Aorta (tissue), 5 donors: ENCODE results near the gene GNRH2. TPM values are rescaled to one million over a fixed set of nuclear protein-coding genes. Genes with fewer than 3 reads are reported as not detected.

Experiments
- ATAC-seq: fragments of 200-7000 bp; cut with Tn5 transposase; one replicate; pipeline ENCODE4 v1.9.1; 2022; ENCODE audit warnings: moderate library complexity; ENCODE audit not compliant: low FRiP score
- DNase-seq, 2 donors: peaks; one replicate each; pipeline ENCODE4 v3.0.0-alpha.2; 2020
- H3K27ac ChIP-seq, 2 donors: one replicate each; pipeline ENCODE4 v1.5.1; 2013; ENCODE audit warnings: low read length in 2 of 2, mild to moderate bottlenecking in 2 of 2, moderate library complexity in 2 of 2, control low read depth in 1 of 2, inconsistent platforms in 1 of 2, low read depth in 1 of 2
- H3K27me3 ChIP-seq, 2 donors: one replicate each; pipeline ENCODE4 v1.6.1; 2013; ENCODE audit warnings: control low read depth in 1 of 2, low read length in 1 of 2, mild to moderate bottlenecking in 1 of 2, moderate library complexity in 1 of 2; ENCODE audit not compliant: insufficient read depth in 2 of 2, control insufficient read depth in 1 of 2
- H3K36me3 ChIP-seq, 2 donors: one replicate each; pipeline ENCODE4 v1.6.1; 2013; ENCODE audit warnings: control low read depth in 1 of 2, low read length in 1 of 2, mild to moderate bottlenecking in 1 of 2; ENCODE audit not compliant: insufficient read depth in 2 of 2, control insufficient read depth in 1 of 2
- H3K4me1 ChIP-seq, 2 donors: one replicate each; pipeline ENCODE4 v1.6.1; 2013; ENCODE audit warnings: low read length in 2 of 2, control low read depth in 1 of 2, mild to moderate bottlenecking in 1 of 2, moderate library complexity in 1 of 2; ENCODE audit not compliant: insufficient read depth in 2 of 2, control insufficient read depth in 1 of 2
- H3K4me3 ChIP-seq, 2 donors: one replicate each; pipeline ENCODE4 v1.5.1; 2013; ENCODE audit warnings: low read length in 2 of 2, control low read depth in 1 of 2, mild to moderate bottlenecking in 1 of 2
- H3K9me3 ChIP-seq: one replicate; pipeline ENCODE4 v1.6.1; 2013; ENCODE audit warnings: mild to moderate bottlenecking, low read length; ENCODE audit not compliant: control insufficient read depth
- WGBS, 2 donors: extraction: QIAGEN DNeasy Blood & Tissue Kit; methylation state at CpG; one replicate each; pipeline ENCODE4 v1.1.7; 2013; 5-methylcytosine and 5-hydroxymethylcytosine counted together
- intact Hi-C, 2 donors: fragments of 100-400 bp; cut with DNase I; formaldehyde crosslinking; loops; one replicate each; pipeline versions ENCODE4 v1.14.2 to v1.15.0; 2022
- polyA plus RNA-seq, 2 donors: library from polyadenylated mRNA; stranded (reverse); fragments of 200-250 nt; gene quantifications; one replicate each; pipeline ENCODE4 v1.2.3, GENCODE V29; 2013
- total RNA-seq, 2 donors: library from RNA; stranded (reverse); fragmentation: NEBNext Ultra II Directional; extraction: Animal tissue kit (Norgen Biotek cat#: 25700); gene quantifications; one replicate each; pipeline ENCODE4 v1.2.1, GENCODE V29; 2021
- donor health status: healthy with polysubstance abuse.
- donor health status: Bipolar disorder and iron deficiency.
- donor health status: DM: no; HTN: no; CAD: no.
- donor health status: DM: no; HTN: no; CAD: no.
- donor health status: DM: yes; HTN: yes; CAD: no.

The GNRH2 gene
- total and polyA plus RNA-seq, 4 donors, result 0.49 to 0.69 TPM; not detected in 2

GRCh38 chr20:3084283-3084985 is 41.0 kb downstream of the GNRH2 start, which contains the start of gene AVP:
Gene AVP, minus strand, starts transcription at chr20:3084724. Its CDS starts 50 bp downstream, at chr20:3084674.
- Histone ChIP-seq H3K27me3 (no peaks in the 10 kb centered on the region), H3K4me1 (no peaks in the 10 kb centered on the region), H3K36me3 (no peaks in the 10 kb centered on the region), H3K9me3 (no peaks in the 10 kb centered on the region), H3K4me3 (no peak within 1 kb of the TSS), H3K27ac (no peak within 1 kb of the TSS)
- intact Hi-C loops, result no loop called here
- DNase-seq, result no peak
- WGBS, 2 donors, result 88 to 91% methylated on average over 28 of the region's 28 CpGs
- ATAC-seq, result no peak

GRCh38 chr20:3084986-3085360 is 41.6 kb downstream of the GNRH2 start:
- no peak for ATAC-seq
- H3K4me3 ChIP-seq, result no peak overlapping the region
- WGBS, 2 donors, result 92 to 95% methylated on average over 7 of the region's 7 CpGs
- no peaks in the 10 kb centered on the region for H3K9me3 ChIP-seq
- no peaks in the 10 kb centered on the region for H3K4me1 ChIP-seq
- DNase-seq, result no peak
- intact Hi-C loops, result no loop called here
- H3K36me3 ChIP-seq, result no peaks in the 10 kb centered on the region
- no peak overlapping the region for H3K27ac ChIP-seq
- no peaks in the 10 kb centered on the region for H3K27me3 ChIP-seq

- no peak overlapping the region for H3K27ac ChIP-seq
- H3K4me3 ChIP-seq, result no peak overlapping the region
- WGBS, 2 donors, result 96 to 99% methylated on average over 8 of the region's 8 CpGs
- H3K27me3 ChIP-seq, result no peaks in the 10 kb centered on the region
- H3K4me1 ChIP-seq, result no peaks in the 10 kb centered on the region
- intact Hi-C loops, result no loop called here
- DNase-seq (no peak), ATAC-seq (no peak)
- no peaks in the 10 kb centered on the region for H3K9me3 ChIP-seq
- no peaks in the 10 kb centered on the region for H3K36me3 ChIP-seq
Observed at GRCh38 chr20:3085571-3086072, 42.2 kb downstream of the GNRH2 start.

GRCh38 chr20:3088031-3088430 is 44.6 kb downstream of the GNRH2 start:
- Histone ChIP-seq H3K27ac (no peak overlapping the region), H3K4me1 (no peaks in the 10 kb centered on the region), H3K27me3 (no peaks in the 10 kb centered on the region), H3K4me3 (no peak overlapping the region), H3K9me3 (no peaks in the 10 kb centered on the region), H3K36me3 (no peaks in the 10 kb centered on the region)
- 79 to 81% methylated on average over 7 of the region's 7 CpGs for WGBS, 2 donors
- intact Hi-C loops, result no loop called here
- ATAC-seq (no peak), DNase-seq (no peak)

GRCh38 chr20:3090565-3090964 is 47.1 kb downstream of the GNRH2 start:
- Histone ChIP-seq H3K36me3 (no peaks in the 10 kb centered on the region), H3K4me3 (no peak overlapping the region), H3K27ac (no peak overlapping the region), H3K27me3 (no peaks in the 10 kb centered on the region), H3K9me3 (no peaks in the 10 kb centered on the region), H3K4me1 (no peaks in the 10 kb centered on the region)
- DNase-seq, result no peak
- 0 to 11% methylated on average over 1 of the region's 1 CpG for WGBS, 2 donors
- no peak for ATAC-seq
- intact Hi-C loops, result no loop called here

- 7 to 8% methylated on average over 54 to 81 of the region's 81 CpGs for WGBS, 2 donors
- intact Hi-C loops, result no loop called here
- H3K27me3 ChIP-seq, result no peaks in the 10 kb centered on the region
Observed at GRCh38 chr20:3092611-3093379, 49.4 kb downstream of the GNRH2 start.

GRCh38 chr20:3093861-3094361 is 50.5 kb downstream of the GNRH2 start:
- no peaks in the 10 kb centered on the region for H3K27me3 ChIP-seq
- intact Hi-C loops, result no loop called here
- 65 to 66% methylated on average over 10 of the region's 10 CpGs for WGBS, 2 donors

More at GRCh38 chr20:3092611-3093379, 49.4 kb downstream of the GNRH2 start:
- Histone ChIP-seq H3K4me1 (no peaks in the 10 kb centered on the region), H3K9me3 (no peaks in the 10 kb centered on the region), H3K4me3 (no peak overlapping the region), H3K27ac (no peak overlapping the region), H3K36me3 (no peaks in the 10 kb centered on the region)
- DNase-seq, result no peak
- ATAC-seq, result peak; percentile 36

GRCh38 chr20:3094848-3095629 is 51.6 kb downstream of the GNRH2 start:
- intact Hi-C loops, result no loop called here
- DNase-seq, result no peak
- no peaks in the 10 kb centered on the region for H3K36me3 ChIP-seq
- H3K4me3 ChIP-seq, result no peak overlapping the region
- H3K9me3 ChIP-seq, result no peaks in the 10 kb centered on the region
- WGBS, 2 donors, result 90 to 94% methylated on average over 12 to 13 of the region's 13 CpGs
- H3K27ac ChIP-seq, result no peak overlapping the region
- H3K4me1 ChIP-seq, result no peaks in the 10 kb centered on the region
- no peaks in the 10 kb centered on the region for H3K27me3 ChIP-seq
- ATAC-seq, result no peak

More at GRCh38 chr20:3093861-3094361, 50.5 kb downstream of the GNRH2 start:
- no peaks in the 10 kb centered on the region for H3K9me3 ChIP-seq
- no peak for ATAC-seq
- no peaks in the 10 kb centered on the region for H3K36me3 ChIP-seq
- no peak for DNase-seq
- H3K4me3 ChIP-seq, result no peak overlapping the region
- no peaks in the 10 kb centered on the region for H3K4me1 ChIP-seq
- H3K27ac ChIP-seq, result no peak overlapping the region
